GM21619 (cell line): ENCODE data around the gene GDPD5.
A peak's percentile ranks its signal among the peaks of the same experiment; 100 is the strongest.
"Not testable (repeated sequence)": the region's sequence is repeated elsewhere in the genome, so short reads cannot be mapped to it uniquely, and the experiment has no call there.

Source experiments
- ATAC-seq: cut with Tn5 transposase; IDR thresholded peaks from one replicate; pipeline ENCODE4 v1.9.1; 2021; ENCODE audit not compliant: unreplicated experiment

The GDPD5 gene

GRCh38 chr11:75430714-75431532 is 94.8 kb downstream of the GDPD5 start:
- no peak for ATAC-seq

- no peak for ATAC-seq
These were observed 95.6 kb downstream of the GDPD5 start for GRCh38 chr11:75429902-75430713.

GRCh38 chr11:75429641-75429901 is 96.2 kb downstream of the GDPD5 start:
- ATAC-seq: no peak

GRCh38 chr11:75428989-75429640 is 96.6 kb downstream of the GDPD5 start:
- no peak for ATAC-seq

GRCh38 chr11:75428281-75428724 is 97.4 kb downstream of the GDPD5 start:
- ATAC-seq: peak; percentile 63

GRCh38 chr11:75427181-75427580 is 98.6 kb downstream of the GDPD5 start:
- no peak for ATAC-seq

GRCh38 chr11:75426720-75427086 is 99.0 kb downstream of the GDPD5 start:
- no peak for ATAC-seq

- no peak for ATAC-seq
These were observed 100.3 kb downstream of the GDPD5 start for GRCh38 chr11:75425422-75425821.

GRCh38 chr11:75424396-75424795 is 101.3 kb downstream of the GDPD5 start:
- no peak for ATAC-seq

GRCh38 chr11:75423721-75424120 is 102.0 kb downstream of the GDPD5 start:
- no peak for ATAC-seq

GRCh38 chr11:75422248-75423231 is 103.2 kb downstream of the GDPD5 start:
- ATAC-seq: no peak

GRCh38 chr11:75421902-75422247 is 103.9 kb downstream of the GDPD5 start:
- ATAC-seq: no peak

- ATAC-seq: no peak
These were observed 104.6 kb downstream of the GDPD5 start for GRCh38 chr11:75421035-75421602.

GRCh38 chr11:75420224-75421034 is 105.3 kb downstream of the GDPD5 start:
- ATAC-seq: no peak

- ATAC-seq: no peak
These were observed 111.9 kb downstream of the GDPD5 start for GRCh38 chr11:75413864-75414263.

GRCh38 chr11:75413146-75413545 is 112.6 kb downstream of the GDPD5 start:
- ATAC-seq: not testable (repeated sequence)

- ATAC-seq: not testable (repeated sequence)
These were observed 115.8 kb downstream of the GDPD5 start for GRCh38 chr11:75409971-75410370.

- ATAC-seq: no peak
These were observed 116.9 kb downstream of the GDPD5 start for GRCh38 chr11:75408957-75409219.

GRCh38 chr11:75406338-75406777 is 119.4 kb downstream of the GDPD5 start:
- no peak for ATAC-seq
